22Rv1 (cell line): ENCODE results near the gene IL3.

ENCODE experiments used
- H3K27ac ChIP-seq: fragments of 450-650 bp; 2 replicates; pipeline ENCODE4 v1.5.1; 2017
- ZFX ChIP-seq: fragments of 450-650 bp; IDR thresholded peaks from 2 replicates; pipeline ENCODE4 v1.6.1; 2017; ENCODE audit warnings: antibody characterized with exemption, borderline replicate concordance
- TF ChIP-seq, protein P1 (sequence below): fragments of 450-650 bp; IDR thresholded peaks from 2 replicates; pipeline ENCODE4 v1.5.1; 2017; ENCODE audit warnings: mild to moderate bottlenecking

The IL3 gene

GRCh38 chr5:132065351-132065937, 5.0 kb downstream of the IL3 start:
- H3K27ac ChIP-seq, result no peak overlapping the region
- TF ChIP-seq, protein P1, sequence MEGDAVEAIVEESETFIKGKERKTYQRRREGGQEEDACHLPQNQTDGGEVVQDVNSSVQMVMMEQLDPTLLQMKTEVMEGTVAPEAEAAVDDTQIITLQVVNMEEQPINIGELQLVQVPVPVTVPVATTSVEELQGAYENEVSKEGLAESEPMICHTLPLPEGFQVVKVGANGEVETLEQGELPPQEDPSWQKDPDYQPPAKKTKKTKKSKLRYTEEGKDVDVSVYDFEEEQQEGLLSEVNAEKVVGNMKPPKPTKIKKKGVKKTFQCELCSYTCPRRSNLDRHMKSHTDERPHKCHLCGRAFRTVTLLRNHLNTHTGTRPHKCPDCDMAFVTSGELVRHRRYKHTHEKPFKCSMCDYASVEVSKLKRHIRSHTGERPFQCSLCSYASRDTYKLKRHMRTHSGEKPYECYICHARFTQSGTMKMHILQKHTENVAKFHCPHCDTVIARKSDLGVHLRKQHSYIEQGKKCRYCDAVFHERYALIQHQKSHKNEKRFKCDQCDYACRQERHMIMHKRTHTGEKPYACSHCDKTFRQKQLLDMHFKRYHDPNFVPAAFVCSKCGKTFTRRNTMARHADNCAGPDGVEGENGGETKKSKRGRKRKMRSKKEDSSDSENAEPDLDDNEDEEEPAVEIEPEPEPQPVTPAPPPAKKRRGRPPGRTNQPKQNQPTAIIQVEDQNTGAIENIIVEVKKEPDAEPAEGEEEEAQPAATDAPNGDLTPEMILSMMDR, result no peak
- TF ChIP-seq ZFX, result no peak

DNA sequence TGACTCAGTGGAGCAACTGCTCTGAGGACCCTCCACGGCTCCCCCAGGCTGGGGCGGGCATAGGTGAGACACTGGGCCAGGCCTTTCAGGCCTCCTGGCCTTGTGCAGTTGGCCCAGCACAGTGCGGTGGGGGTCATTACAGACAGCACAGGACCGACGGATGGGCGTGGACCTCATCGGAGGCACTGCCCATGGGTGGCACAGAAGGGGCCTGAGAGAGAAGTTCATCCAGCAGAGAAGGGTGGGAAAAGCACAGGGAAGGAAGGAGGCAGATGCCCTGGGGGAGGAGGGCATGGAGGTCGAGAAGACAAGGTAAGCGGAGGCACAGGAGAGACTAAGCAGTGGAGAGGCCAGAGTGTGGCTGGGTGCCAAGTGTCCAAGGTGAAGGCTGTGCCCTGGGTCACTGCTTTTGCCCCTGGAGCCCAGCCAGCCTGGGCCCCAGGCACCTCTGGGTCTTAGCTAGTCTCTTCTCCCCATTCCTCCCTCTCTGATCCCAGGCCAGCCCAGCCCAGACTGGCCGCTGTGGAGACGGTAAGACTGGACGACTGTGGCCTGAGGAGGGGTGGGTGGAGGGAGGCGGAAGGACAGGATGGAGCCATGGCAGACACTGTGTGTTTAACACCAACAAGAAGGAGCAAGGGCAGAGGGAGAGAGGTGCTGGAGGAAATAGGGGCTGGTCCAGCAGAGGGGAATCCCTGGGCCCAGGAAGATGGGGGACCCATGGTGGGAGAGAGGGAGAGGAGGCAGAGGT, 5.7 kb downstream of the IL3 start:
- TF ChIP-seq ZFX, result no peak
- TF ChIP-seq, protein P1, result no peak
- H3K27ac ChIP-seq, result no peak overlapping the region

- no peak overlapping the region for H3K27ac ChIP-seq
- no peak for TF ChIP-seq ZFX
- TF ChIP-seq, protein P1, result no peak
Measured at GRCh38 chr5:132066871-132067270, 6.4 kb downstream of the IL3 start.

DNA sequence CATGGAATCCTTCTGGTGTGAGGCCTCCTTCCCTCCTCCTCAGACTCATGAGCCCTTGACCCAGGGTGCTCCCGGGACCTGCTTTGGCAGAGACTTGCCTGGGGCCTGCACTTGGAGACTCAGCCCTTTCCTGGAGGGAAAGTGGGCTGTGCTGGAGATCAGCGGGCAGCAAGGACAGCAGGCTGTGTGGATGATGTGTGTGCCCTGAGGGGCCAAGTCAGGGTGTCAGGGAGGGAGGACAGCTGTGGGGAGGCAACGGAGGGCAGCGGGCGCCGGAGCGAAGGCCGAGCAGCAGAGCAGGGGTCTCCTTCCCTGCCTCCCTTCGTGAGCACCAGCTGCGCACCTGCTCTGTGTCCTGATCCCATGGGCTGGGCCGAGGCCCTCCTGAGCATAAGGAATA, 7.0 kb downstream of the IL3 start:
- no peak overlapping the region for H3K27ac ChIP-seq
- TF ChIP-seq ZFX, result no peak
- TF ChIP-seq, protein P1, result no peak

DNA sequence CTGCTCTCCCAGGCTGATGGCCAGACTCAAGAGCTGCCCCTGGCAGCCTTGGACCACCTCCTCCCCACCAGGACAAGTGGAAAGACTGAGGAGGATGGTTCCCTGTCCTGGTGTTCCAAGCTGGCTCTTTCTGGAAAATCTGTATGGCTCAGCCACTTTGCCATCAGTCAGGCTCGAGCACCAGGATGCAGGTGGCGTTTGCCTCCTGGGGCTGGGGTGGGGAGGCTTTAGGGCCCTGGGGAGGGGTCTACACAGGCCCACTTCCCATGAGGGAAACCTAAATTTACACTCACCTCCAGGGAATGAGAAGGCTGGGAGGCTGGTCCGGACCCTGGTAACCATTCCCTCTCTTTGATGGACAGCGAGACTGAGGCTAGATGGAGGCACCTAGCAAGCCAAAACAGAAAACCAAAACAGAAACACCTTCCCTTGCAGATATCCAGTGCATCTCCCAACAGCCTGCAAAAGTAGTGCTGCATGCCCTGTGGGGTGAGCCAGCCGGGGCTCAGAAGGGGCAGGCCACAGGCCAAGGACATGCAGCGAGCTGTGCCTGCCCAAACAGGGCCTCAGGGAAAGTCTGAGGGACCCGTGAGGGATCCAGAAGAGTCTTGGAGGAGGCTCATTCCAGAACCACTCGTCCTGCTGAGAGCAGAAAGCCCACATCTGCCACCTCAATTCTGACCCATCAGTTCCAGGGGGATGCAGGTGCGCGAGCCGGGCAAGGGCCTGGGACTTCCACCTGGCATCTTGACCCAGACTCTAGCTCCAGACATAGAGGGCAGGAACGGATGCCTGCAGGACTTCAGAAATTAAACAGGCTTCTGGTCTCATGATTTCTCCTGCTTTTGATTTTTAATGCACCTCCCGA, 7.7 kb downstream of the IL3 start:
- no peak overlapping the region for H3K27ac ChIP-seq
- TF ChIP-seq, protein P1, result no peak
- no peak for TF ChIP-seq ZFX

- no peak overlapping the region for H3K27ac ChIP-seq
- TF ChIP-seq, protein P1, result no peak
- TF ChIP-seq ZFX, result no peak
Measured at GRCh38 chr5:132069561-132069960, 9.1 kb downstream of the IL3 start.

- H3K27ac ChIP-seq, result no peak overlapping the region
- no peak for TF ChIP-seq ZFX
- TF ChIP-seq, protein P1, result no peak
Measured at GRCh38 chr5:132069994-132070393, 9.5 kb downstream of the IL3 start.
